MM.1S (cell line): Measurements from ENCODE around the gene ADK.

ENCODE experiments used
- DNase-seq: peaks from one replicate; pipeline ENCODE4 v3.0.0-alpha.2; 2015
- H2AFZ ChIP-seq: fragments of 300-600 bp; sonication (generic); 2 replicates; pipeline ENCODE4 v1.6.0; 2016; ENCODE audit warnings: antibody characterized with exemption, low read length
- H3F3A ChIP-seq: fragments of 300-600 bp; sonication (generic); 2 replicates; pipeline ENCODE4 v1.6.1; 2016; ENCODE audit warnings: mild to moderate bottlenecking, antibody characterized with exemption, low read length, moderate library complexity, mixed read lengths; ENCODE audit not compliant: insufficient read depth
- H3K27ac ChIP-seq: fragments of 300-600 bp; sonication (generic); 2 replicates; pipeline ENCODE4 v1.5.1; 2016; ENCODE audit warnings: mild to moderate bottlenecking, low read length
- H3K27me3 ChIP-seq: fragments of 300-600 bp; sonication (generic); replicated peaks from 2 replicates; pipeline ENCODE4 v1.6.0; 2016; ENCODE audit warnings: low read length; ENCODE audit not compliant: insufficient read depth
- H3K36me3 ChIP-seq: fragments of 300-600 bp; sonication (generic); replicated peaks from 2 replicates; pipeline ENCODE4 v1.6.1; 2016; ENCODE audit warnings: mild to moderate bottlenecking, low read length, mixed read lengths; ENCODE audit not compliant: insufficient read depth
- H3K4me1 ChIP-seq: fragments of 300-600 bp; sonication (generic); 2 replicates; pipeline ENCODE4 v1.6.1; 2016; ENCODE audit warnings: low read length, mixed read lengths
- H3K4me2 ChIP-seq: fragments of 300-600 bp; sonication (generic); 2 replicates; pipeline ENCODE4 v1.6.0; 2016; ENCODE audit warnings: low read depth, low read length
- H3K4me3 ChIP-seq: fragments of 300-600 bp; sonication (generic); 2 replicates; pipeline ENCODE4 v1.5.1; 2016; ENCODE audit warnings: low read length, mixed read lengths
- H3K79me2 ChIP-seq: fragments of 300-600 bp; sonication (generic); 2 replicates; pipeline ENCODE4 v1.6.1; 2016; ENCODE audit warnings: mixed run types, low read length, mixed read lengths
- H3K9ac ChIP-seq: fragments of 300-600 bp; sonication (generic); 2 replicates; pipeline ENCODE4 v1.6.1; 2016; ENCODE audit warnings: low read length, mixed read lengths
- H3K9me2 ChIP-seq: fragments of 300-600 bp; sonication (generic); replicated peaks from 2 replicates; pipeline ENCODE4 v1.6.1; 2016; ENCODE audit warnings: mild to moderate bottlenecking, low read length, mixed read lengths; ENCODE audit not compliant: insufficient read depth
- H3K9me3 ChIP-seq: fragments of 300-600 bp; sonication (generic); replicated peaks from 2 replicates; pipeline ENCODE4 v1.6.1; 2016; ENCODE audit warnings: mild to moderate bottlenecking, low read length, mixed read lengths; ENCODE audit not compliant: insufficient read depth
- H4K20me1 ChIP-seq: fragments of 300-600 bp; sonication (generic); 2 replicates; pipeline ENCODE4 v1.6.1; 2016; ENCODE audit warnings: mild to moderate bottlenecking, low read length, moderate library complexity, mixed read lengths; ENCODE audit not compliant: insufficient read depth
- CTCF ChIP-seq: fragments of 300-600 bp; sonication (generic); IDR thresholded peaks from 2 replicates; pipeline ENCODE4 v1.5.1; 2016; ENCODE audit warnings: antibody characterized with exemption, low read length, mixed read lengths
- EZH2 ChIP-seq: fragments of 300-600 bp; sonication (generic); optimal IDR thresholded peaks from 2 replicates; pipeline ENCODE3; 2017; ENCODE audit warnings: low read depth, mild to moderate bottlenecking, antibody characterized with exemption, low read length, mixed read lengths
- EZH2phosphoT487 ChIP-seq: fragments of 300-600 bp; sonication (generic); IDR thresholded peaks from 2 replicates; pipeline ENCODE4 v1.6.1; 2018; ENCODE audit warnings: antibody characterized with exemption, low read length

The ADK gene

GRCh38 chr10:74691164-74691563 is 540.1 kb downstream of the ADK start:
- no peaks in the 10 kb centered on the region for H3K27me3 ChIP-seq
- no peaks in the 10 kb centered on the region for H3K36me3 ChIP-seq
- H3K9ac ChIP-seq = no peak overlapping the region
- no peak overlapping the region for H3K4me3 ChIP-seq
- H3F3A ChIP-seq = no peaks in the 10 kb centered on the region
- no peak overlapping the region for H3K27ac ChIP-seq
- H3K9me2 ChIP-seq = no peaks in the 10 kb centered on the region
- H2AFZ ChIP-seq = no peak overlapping the region
- H3K79me2 ChIP-seq = no peaks in the 10 kb centered on the region
- no peaks in the 10 kb centered on the region for H3K9me3 ChIP-seq
- TF ChIP-seq CTCF = no peak
- no peak for TF ChIP-seq EZH2phosphoT487
- no peak for TF ChIP-seq EZH2
- no peaks in the 10 kb centered on the region for H4K20me1 ChIP-seq
- no peaks in the 10 kb centered on the region for H3K4me1 ChIP-seq
- no peak for DNase-seq
- no peak overlapping the region for H3K4me2 ChIP-seq

- Histone ChIP-seq H3K9me2 (no peaks in the 10 kb centered on the region), H3K4me2 (no peak overlapping the region), H4K20me1 (no peaks in the 10 kb centered on the region), H3K27ac (no peak overlapping the region), H3K27me3 (no peaks in the 10 kb centered on the region), H3K79me2 (no peaks in the 10 kb centered on the region), H3K9ac (no peak overlapping the region), H2AFZ (no peak overlapping the region), H3K9me3 (no peaks in the 10 kb centered on the region), H3F3A (no peaks in the 10 kb centered on the region), H3K36me3 (no peaks in the 10 kb centered on the region), H3K4me1 (no peaks in the 10 kb centered on the region), H3K4me3 (no peak overlapping the region)
- TF ChIP-seq CTCF = no peak
- no peak for TF ChIP-seq EZH2phosphoT487
- TF ChIP-seq EZH2 = no peak
- no peak for DNase-seq
Observed at GRCh38 chr10:74704629-74705357, 553.8 kb downstream of the ADK start.

- TF ChIP-seq CTCF (no peak), EZH2 (no peak), EZH2phosphoT487 (no peak)
- H3K27me3 ChIP-seq = no peaks in the 10 kb centered on the region
- H3K36me3 ChIP-seq = no peaks in the 10 kb centered on the region
- no peaks in the 10 kb centered on the region for H3K9me3 ChIP-seq
- H3K9ac ChIP-seq = no peak overlapping the region
- H3K4me3 ChIP-seq = no peak overlapping the region
- H3K27ac ChIP-seq = no peak overlapping the region
- no peaks in the 10 kb centered on the region for H3K4me1 ChIP-seq
- no peaks in the 10 kb centered on the region for H3K79me2 ChIP-seq
- H3F3A ChIP-seq = no peaks in the 10 kb centered on the region
- no peak for DNase-seq
- H2AFZ ChIP-seq = no peak overlapping the region
- H4K20me1 ChIP-seq = no peaks in the 10 kb centered on the region
- no peaks in the 10 kb centered on the region for H3K9me2 ChIP-seq
- no peak overlapping the region for H3K4me2 ChIP-seq
Observed at GRCh38 chr10:74705358-74705980, 554.4 kb downstream of the ADK start.
